CD4-positive, alpha-beta T cell treated with Interferon alpha-2 for 1 hour (primary cell): ENCODE results near the gene GPRIN1.
A peak's percentile ranks its signal among the peaks of the same experiment; 100 is the strongest.
"Not testable (repeated sequence)": the region's sequence is repeated elsewhere in the genome, so short reads cannot be mapped to it uniquely, and the experiment has no call there.

Source experiments
- DNase-seq, 2 donors: peaks; one replicate each; pipeline ENCODE4 v3.0.0-alpha.2; 2020 to 2022

GPRIN1 gene

DNA sequence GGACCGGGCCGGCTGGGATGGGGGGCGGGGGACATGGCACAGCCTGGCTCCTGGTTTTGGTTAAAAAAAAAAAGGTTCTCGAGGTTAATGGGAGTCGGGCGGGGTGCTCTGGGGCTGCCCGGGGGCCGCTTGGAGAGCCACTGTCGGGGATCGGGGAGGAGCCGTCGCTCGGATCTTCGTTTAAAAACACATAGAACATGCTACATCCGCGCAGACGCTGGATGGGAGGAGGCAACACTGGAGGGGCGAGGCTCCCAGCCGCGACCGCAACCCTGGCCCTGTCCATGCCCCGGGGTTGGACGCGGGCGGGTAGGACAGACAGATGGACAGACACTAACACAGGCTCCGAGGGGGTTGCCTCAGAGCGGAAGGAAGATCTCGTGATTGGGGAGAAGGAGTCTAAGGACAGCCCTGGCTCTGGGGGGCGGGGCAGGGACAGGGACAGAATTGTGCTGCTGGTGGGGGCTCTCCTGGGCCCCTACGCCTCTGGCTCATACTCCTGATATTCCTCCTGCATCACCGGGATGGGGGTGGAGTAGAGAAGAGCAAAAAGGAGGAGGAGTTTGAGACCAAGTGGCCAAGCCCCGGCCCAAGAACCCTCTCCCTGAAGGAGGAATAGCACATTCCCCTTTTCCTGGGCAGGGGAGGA, 10.5 kb upstream of the GPRIN1 start:
- DNase-seq = peak in 1 of 2 donors; percentile 12

DNA sequence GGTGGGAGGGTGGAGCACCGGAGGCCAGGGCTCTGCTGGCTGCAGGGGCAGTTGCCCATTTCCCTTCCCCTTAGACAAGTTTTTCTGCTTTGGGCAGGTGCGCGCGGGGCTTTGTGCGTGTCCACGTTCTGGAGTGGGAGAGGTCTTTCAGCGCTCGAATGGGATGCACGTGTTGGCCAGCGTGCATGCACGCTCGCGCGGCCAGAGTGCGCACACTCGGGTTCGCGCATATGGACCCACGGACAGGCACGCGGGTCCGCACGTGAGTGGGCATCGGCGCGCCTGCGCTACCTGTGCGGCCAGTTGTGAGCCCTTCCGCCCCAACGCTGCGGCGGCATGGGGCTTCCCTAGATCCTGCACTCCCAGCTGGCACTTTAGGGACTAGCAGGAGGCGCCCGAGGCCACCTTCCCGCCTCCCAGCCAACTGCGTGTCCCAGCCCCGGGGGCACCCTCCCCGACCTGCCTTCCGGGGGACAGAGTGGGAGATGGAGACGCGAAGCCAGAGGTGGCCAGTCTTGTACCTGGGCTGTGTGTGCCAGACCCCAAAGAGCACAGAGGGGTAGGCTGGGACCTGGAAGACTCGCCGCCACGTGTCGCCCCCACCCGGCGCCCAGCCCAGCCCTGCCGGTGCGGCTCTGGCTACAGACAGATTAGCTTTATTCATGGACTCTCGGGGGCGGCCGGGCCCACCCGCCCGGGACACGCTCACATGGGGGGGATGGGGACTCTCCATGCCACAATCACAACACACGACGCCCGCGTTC, 9.8 kb upstream of the GPRIN1 start:
- no peak for DNase-seq

DNA sequence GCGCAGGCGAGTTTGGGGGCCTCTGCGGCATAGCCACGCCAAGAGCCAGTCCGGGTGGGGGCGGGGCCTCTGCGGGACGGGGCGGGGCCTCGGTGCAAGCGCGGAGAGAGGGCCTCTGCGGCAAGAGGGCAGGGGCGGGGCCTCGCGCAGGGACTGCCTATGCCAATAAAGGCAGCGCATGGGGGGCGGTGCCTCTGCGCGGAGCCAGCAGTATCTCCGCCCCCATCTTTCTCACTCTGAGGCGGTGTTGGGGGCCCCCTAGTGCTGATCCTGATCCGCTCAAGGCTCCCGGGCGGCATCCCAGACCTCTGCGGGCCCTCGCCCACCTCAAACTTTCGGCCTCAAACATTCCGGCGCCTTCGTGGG, 9.2 kb upstream of the GPRIN1 start:
- DNase-seq = peak; percentile 84 to 85

DNA sequence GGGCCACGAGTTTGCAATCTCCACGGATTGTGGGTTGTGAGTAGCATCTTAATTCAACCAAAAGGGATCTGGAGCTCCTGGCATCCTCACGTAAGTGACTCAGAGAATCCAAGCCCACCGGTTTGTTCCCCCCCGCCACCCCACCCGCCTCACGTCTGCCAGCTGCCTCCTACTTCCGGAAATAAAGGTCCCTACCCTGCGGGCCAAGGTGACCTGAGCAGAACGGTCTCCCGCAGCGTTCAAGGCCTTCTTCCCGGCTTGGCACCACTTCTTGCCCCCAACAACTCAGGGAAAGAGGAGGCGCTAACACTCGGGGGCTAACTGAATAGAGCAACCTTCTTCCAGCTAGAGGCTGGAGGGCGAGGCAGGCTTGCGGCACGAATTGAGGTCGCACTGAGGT, 8.8 kb upstream of the GPRIN1 start:
- no peak for DNase-seq

DNA sequence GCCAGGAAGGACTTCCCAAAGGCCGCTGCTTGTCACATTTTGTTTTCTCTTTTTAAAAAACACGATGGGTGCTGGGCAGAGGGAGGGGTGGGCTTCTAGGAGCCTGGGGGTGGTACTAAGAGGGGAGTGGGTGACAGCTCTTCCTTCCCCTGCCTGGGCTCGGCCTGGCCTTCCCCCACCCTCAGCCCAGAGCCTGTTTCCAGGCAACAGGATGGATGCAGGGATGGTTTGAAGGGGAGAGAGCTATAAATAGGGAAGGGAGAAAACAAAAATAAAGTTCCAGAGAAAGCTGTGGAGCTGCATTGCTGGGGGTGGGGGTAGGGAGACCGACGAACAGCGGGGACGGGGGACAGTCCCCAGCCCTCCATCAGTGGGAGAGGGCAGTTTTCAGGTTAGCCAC, 6.6 kb upstream of the GPRIN1 start:
- DNase-seq = no peak

DNA sequence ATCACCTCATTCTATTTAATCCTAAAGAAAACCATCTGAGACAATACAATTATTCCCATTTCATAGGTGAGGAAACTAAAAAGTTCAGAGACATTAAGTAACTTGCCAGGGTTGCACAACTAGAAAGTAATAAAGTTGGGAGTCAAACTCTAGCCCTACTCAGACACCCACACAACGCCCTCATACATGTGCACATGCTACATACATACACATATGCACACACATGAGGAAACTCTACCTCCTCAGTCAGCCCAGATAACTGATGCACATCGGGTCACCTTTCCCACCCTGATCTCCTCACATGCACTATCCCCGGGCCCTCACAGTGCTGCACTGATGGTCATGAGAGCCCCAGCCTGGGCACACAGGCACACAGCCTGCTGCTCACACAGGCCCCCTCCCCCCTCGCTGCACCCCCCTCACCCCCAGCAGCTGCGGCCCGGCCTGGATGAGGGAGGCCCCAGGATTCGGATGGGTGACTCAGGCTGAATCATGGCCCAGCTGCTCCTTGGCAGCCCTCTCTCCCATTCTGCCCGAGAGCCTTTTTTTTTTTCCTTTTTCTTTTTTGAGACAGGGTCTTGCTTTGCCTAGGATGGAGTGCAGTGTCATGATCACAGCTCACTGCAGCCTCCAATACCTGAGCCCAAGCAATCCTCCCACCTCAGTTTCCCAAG, 5.0 kb upstream of the GPRIN1 start:
- DNase-seq = no peak

DNA sequence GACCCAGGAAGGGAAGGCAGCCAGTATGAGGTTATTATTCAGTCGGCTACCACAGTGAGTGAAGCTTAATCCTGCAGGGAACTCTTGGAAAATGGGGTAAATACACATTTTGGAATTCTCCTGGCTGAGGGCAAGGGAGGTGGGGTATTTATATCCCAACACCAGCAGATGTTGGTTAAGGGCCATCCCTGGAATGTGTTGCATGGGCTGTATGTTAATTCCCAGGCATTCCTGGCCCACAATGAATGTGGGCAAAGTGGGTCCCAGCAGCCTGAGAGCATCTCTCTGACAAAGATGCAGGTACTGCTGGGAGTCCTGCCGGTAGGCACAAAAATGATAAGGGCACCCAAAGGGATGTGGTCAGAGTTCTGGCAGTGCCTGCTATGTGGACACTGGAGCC, 2.9 kb upstream of the GPRIN1 start:
- DNase-seq = no peak

DNA sequence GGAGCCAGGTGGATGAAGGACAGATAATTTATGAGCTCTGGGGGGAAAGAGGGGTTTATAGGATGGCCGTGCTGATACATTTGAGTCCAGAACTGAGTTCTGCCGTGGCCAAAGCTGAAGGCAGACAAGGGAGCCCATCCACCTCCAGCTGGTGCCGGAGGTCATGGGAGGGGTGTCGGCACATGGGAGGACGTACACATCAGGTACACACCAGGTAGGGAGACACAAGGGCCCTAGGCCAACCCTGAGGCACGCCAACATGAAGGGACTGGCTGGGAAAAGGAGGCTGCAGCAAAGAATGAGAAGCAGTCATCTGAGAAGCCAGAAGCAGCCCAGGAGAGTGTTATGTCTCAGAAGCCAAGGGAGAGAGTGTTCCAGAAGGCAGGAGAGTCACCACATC, 2.1 kb upstream of the GPRIN1 start:
- no peak for DNase-seq

DNA sequence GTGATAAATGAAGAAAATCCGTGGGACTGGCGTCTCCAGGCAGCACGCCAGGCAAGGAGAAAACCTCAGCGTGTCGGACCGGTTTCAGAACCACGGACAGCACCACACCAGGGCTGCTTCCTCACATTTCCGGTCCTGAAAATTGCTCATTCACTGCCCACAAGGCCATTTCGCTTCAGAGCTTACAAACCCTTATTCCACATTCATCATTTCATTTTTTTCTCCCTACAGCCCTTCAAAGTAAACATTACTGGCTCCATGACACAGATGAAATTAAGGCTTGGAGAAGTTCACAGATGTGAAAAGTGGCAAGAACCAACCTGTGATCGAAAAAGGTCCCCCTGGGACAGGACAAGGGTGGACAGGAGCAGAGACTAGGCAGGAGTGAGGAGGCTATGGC, 1.5 kb upstream of the GPRIN1 start:
- DNase-seq = peak; percentile 45 to 58

DNA sequence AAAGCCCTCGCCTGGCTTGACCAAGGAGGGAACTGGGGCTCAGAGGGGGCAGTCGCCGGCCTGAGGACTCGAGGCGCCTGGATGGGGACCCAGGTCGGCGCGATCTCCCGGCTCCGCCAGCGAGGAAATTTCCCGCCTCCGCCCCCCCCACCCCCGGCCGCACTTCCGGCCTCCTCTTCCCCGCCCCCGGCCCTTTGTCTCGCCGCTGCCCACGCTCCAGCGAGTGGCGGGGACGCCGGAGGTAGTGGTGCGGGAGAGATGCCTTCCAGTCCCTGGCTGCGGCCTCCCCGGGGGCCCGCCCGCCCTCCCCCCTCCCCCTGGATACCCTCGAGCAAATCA, 448 bp upstream of the GPRIN1 start:
- DNase-seq = peak in 1 of 2 donors; percentile 7

DNA sequence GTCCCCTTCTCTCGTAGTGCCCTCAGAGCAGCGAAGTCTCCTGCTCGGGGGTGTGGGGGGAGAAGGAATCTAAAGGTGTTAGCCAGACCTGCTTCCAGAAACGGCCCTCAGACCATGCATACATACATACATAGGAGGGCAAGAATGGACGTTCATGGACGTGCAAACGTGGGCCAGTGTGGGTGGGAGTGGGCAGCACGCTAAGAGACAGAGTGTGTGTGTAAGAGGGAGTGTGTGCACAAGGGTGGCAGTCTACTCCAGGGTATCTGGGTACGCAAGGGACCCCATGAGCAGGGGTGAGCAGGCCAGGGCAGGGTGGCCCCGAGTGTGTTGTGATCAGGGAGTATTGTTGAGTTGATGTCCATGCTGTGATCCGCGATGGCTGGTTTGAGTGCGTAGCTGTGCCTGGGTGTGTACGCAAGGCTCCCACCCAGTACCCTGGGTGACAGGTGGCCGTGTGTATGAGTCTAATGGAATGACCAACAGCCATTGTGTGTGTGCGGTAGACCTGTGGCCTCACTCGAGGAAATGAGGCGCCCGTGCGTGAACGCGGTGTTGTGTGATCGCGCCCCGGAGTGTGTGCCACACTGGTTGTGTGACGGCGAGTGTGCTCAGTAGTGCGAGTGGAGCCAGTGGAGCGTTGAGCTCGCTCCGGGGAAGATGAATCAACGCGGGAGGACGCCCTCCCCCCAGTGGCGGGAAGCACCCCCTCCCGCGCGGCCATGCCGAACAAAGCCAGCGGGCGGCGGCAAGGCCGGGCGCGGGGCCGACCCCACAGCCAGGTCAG, 826 bp downstream of the GPRIN1 start:
- peak in 1 of 2 donors; percentile 10 for DNase-seq

DNA sequence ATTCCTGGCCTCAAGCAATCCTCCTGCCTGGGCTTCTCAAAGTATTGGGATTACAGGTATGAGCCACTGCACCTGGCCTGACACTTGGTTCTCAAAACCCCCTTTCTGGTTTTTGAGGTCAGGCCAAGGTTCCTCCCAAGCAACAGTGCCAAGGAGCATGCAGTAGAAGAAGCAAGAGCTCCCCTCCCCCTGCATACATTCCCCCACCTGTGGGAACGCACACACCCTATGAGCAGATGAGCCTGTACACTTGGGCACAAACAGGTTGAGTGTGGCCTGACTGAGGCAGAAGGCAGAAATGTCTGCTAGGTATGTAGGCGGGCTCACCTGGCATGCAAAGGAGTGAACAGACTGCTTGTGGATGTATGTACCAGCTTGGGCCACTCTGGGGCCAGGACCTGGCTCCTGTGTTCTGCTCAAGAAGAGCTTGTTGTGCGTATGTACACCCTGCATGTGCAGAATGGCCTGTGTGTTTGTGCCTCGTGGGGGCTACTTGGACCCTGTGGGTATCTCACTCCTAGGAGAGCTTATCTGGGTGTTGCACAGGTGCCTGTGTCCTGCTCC, 1.7 kb downstream of the GPRIN1 start:
- no peak for DNase-seq

DNA sequence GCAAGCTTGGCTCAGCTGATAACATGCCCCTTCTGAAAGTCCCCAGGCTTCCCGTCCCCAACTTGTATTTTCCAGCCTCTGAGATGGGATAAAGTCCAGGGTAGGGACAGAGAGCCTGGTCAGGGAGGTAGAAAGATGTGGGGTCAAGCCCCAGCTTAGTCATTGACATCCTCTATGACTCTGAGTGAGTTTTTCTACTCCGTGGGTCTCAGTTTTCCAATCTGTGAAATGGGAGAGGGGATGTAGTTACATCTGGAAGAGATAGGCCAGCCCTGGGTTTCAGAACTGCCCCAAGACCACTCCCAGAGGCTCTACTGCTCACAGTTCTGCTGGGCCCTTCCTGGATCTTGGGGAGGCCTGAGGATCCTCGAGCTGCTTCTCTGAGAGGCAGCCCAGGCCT, 3.1 kb downstream of the GPRIN1 start:
- no peak for DNase-seq

DNA sequence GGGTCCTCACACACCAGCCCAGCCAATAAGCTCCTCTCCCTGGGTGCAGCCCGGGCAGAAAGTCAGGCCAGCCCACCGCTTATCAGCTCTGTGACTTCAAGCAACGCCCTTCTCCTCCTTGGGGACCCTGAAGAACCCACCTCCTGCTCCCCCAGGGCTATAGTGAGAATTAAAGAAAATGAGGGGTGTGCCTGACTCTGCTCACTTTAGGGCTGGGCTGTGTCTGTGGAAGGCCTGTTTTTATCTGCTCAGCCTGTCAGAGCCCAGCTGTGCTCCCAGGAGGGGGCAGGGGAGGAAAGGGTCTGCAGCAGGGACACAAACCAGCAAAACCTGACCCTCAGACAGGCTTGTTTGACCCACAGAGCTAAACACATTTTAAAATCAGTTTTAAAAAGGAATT, 3.9 kb downstream of the GPRIN1 start:
- DNase-seq = no peak

DNA sequence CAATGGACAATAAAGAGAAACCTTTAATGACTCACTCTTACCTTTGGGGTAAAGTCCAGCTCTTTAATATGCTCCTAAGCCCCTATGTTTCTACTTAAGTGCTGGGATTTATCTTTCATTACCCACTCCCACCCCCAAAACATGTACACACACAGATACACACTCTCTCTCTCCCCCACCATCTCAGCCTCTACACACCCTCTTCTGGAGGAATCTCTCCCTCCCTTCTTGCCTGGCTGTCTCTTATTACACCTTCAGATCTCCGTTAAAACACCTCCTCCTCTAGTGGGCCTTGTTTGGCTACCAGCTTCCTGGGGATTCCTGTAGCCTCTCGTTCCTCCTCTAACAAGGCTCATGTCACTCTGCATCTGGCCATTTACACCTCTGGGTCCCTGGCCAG, 6.9 kb downstream of the GPRIN1 start:
- no peak for DNase-seq

DNA sequence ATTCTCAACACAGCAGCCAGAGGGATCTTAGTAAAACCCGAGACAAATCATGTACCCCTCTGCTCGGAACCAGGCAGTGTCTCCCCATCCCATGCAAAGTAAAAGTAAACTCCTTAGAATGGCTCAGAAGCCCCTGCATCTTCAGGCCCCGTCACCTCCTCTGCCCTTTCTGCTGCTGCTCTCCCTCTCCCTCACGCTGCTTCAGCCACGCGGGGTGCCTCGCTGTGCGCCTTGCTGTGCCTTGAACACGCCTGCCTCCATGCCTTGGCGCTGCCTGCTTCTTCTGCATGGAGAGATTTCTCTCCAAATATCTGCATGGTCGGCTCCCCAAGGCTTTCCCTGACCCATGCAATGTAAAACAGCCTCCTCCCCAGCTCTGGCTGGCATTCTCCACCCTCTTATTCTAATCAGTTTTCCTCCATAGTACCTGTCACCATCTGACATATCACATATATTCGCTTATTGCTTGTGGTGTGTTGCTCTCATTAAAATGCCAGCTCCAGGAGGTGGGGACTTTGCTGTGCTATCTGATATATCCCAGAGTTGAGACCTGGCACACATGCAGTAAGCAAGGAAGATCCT, 8.0 kb downstream of the GPRIN1 start:
- no peak for DNase-seq

DNA sequence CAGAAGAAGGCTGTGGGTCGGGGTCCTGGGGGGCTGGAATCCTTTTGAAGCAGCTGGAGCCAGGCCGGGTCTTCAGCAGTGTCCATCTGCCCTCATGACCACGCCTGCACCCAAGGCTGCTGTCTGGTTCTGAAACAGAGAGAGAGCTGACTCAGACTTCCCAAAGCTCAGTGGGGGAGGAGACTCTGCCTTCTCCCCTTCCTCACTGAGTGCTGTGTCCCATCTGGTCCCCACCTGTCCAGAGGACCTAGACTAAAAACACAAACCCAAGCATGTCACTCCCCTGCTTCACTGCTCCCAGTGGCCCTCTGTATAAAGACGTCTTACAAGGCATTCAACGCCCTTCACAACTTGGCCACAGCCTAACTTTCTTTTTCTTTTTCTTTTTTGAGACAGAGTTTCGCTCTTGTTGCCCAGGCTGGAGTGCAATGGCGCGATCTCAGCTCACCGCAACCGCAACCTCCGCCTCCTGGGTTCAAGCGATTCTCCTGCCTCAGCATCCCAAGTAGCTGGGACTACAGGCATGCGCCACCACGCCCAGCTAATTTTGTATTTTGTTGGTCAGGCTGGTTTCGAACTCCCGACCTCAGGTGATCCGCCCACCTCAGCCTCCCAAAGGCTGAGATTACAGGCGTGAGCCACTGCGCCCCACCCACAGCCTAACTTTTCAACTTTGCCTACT, 10.1 kb downstream of the GPRIN1 start:
- not testable (repeated sequence) for DNase-seq

DNA sequence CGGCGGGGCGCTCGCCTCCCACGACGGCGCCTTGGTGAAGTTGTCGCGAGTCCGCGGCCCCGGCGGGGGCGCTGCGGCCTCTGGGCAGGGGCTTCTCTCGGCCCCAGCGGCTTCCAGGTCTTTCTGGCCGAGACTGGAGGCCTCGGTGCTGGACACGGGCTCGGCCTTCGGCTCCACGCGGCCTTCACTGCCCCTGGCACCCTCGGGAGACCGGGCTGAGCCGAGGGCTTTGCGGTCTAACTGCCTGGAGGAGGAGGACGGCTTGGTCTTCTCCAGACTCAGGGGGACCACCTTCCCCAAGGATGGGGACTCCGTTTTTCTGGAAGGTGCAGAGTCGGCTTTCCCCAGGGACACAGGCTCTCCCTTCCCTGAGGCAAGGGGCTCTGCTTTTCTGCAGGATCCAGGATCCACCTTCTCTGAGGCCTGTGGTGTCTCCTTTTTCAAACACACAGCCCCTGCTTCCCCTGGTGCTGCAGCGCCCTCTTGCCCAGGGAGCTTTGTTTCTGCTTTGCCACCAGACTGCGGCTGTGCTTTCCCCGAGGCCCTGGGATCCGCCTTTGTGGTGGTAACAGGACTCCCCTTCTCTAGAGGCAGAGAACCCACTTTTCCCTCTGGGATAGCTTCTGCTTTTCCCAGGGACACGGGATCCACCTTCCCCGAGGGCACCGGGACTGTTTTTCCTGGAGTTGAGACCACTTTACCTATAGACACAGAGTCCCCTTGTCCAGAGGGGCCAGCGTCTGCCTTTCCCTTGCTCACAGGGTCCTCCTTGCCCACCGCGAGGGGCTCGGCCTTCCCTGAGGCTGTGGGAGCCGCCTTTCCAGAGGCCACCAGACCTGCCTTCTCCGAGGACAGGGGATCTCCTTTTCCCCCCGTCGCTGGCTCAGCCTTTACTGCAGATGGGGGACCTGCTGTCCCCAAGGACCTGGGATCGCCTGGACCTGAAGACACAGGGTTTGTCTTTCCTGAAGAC, 12.3 kb downstream of the GPRIN1 start:
- DNase-seq = no peak

DNA sequence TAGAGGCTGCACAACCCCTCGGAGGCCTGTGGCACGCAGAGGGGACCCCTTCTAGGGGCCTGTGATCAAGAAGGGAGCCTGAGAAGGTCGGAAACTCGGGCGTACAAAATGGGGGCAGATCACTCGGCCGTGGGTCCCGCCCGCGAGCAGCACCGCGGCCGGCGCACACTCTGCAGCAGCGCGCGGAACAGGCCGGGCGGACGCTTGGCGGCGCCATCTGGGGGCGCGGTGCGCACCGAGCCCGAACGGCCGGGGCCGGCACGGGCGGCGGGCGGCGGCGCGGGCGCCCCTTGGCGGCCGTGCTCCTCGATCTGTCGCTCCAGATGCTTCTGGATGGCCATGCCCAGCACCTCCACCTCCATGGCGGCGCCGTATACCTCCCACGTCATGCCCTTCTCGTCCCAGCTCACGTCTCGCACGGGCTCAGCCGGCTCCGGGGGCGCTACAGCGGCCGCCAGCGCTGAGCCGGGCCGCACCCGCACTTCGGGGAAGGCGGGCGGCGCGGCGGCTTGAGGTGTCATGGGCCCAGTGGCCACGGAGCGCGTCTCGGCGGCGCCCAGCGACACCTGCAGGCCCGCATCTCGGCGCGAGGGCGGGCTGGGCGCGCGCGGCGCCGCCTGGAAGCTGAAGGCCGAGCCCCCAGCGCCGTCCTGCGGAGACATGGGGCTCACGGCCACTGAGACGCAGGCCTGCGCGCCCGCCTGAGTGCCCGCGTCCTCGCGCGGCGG, 13.1 kb downstream of the GPRIN1 start:
- DNase-seq = peak; percentile 68 to 80

DNA sequence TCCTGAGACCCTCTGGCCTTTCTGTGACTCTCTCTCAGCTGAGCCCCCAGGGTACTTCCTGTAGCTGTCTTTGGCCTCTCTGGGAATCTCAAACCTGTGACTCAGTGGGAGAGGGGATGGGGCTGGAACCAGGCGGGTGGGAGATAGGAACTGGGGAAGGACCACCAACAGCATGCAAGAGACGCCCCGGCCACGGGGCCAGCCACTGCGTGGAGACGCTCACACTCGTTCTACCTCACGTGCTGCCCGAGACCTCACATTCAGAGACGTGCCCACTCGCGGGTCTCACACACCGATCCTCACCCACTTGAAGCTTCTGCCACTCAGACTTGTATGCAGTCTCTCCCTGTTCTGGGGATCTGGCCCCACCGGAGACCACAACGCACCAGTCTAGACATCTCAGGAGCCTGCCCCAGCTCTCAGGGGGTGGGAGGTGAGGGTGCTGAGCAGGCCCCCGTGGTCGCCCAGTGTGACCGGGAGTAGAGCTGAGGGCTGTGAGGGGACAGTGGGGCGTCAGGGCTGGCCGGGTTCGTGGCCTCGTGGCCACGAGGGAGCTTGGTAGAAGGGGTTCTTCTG, 13.8 kb downstream of the GPRIN1 start:
- DNase-seq = no peak
